Effector memory CD8-positive, alpha-beta T cell (primary cell): ENCODE data around the gene SLC30A10.
A peak's percentile ranks its signal among the peaks of the same experiment; 100 is the strongest.
"Not testable (repeated sequence)": the region's sequence is repeated elsewhere in the genome, so short reads cannot be mapped to it uniquely, and the experiment has no call there.

Experiments used
- ATAC-seq: fragments of 150-1000 bp; cut with Tn5 transposase; replicated peaks from 2 replicates; pipeline ENCODE4 v1.10.0; 2021; ENCODE audit warnings: mild to moderate bottlenecking, moderate library complexity
- DNase-seq, 3 experiments: peaks; one replicate each; pipeline ENCODE4 v3.0.0; 2021
- H3K27ac Mint-ChIP-seq, 2 donors: one replicate each; pipeline ENCODE4 v1.8.0; 2022; ENCODE audit warnings: mild to moderate bottlenecking in 2 of 2, mixed read lengths in 2 of 2, moderate library complexity in 2 of 2
- H3K27me3 Mint-ChIP-seq, 2 donors: one replicate each; pipeline ENCODE4 v1.8.0; 2022; ENCODE audit warnings: mixed read lengths in 2 of 2
- H3K36me3 Mint-ChIP-seq: one replicate; pipeline ENCODE4 v1.8.0; 2022; ENCODE audit warnings: mild to moderate bottlenecking, moderate library complexity, mixed read lengths; ENCODE audit not compliant: insufficient read depth
- H3K4me1 Mint-ChIP-seq, 2 donors: one replicate each; pipeline ENCODE4 v1.8.0; 2022; ENCODE audit warnings: low read depth in 2 of 2, mixed read lengths in 2 of 2
- H3K4me3 Mint-ChIP-seq, 2 donors: one replicate each; pipeline ENCODE4 v1.8.0; 2022; ENCODE audit warnings: mild to moderate bottlenecking in 2 of 2, mixed read lengths in 2 of 2, moderate library complexity in 2 of 2
- H3K9me3 Mint-ChIP-seq, 2 donors: one replicate each; pipeline ENCODE4 v1.8.0; 2022; ENCODE audit warnings: mixed read lengths in 2 of 2

The SLC30A10 gene

DNA sequence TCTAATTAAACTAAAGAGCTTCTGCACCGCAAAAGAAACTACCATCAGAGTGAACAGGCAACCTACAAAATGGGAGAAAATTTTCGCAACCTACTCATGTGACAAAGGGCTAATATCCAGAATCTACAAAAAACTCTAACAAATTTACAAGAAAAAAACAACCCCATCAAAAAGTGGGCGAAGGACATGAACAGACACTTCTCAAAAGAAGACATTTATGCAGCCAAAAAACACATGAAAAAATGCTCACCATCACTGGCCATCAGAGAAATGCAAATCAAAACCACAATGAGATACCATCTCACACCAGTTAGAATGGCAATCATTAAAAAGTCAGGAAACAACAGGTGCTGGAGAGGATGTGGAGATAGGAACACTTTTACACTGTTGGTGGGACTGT is 20.4 kb upstream of the SLC30A10 start:
- not testable (repeated sequence) for ATAC-seq, DNase-seq, H3K9me3 Mint-ChIP-seq, H3K36me3 Mint-ChIP-seq, H3K27ac Mint-ChIP-seq, H3K4me1 Mint-ChIP-seq, H3K4me3 Mint-ChIP-seq
- peaks cover 8 to 12% of the 10 kb centered on the region in 2 donors for H3K27me3 Mint-ChIP-seq

- no peak for ATAC-seq
- Mint-ChIP-seq H3K27me3 (peaks cover 24 to 33% of the 10 kb centered on the region in 2 donors), H3K27ac (no peak overlapping the region)
Measured at GRCh38 chr1:219945795-219946194, 17.4 kb upstream of the SLC30A10 start.

DNA sequence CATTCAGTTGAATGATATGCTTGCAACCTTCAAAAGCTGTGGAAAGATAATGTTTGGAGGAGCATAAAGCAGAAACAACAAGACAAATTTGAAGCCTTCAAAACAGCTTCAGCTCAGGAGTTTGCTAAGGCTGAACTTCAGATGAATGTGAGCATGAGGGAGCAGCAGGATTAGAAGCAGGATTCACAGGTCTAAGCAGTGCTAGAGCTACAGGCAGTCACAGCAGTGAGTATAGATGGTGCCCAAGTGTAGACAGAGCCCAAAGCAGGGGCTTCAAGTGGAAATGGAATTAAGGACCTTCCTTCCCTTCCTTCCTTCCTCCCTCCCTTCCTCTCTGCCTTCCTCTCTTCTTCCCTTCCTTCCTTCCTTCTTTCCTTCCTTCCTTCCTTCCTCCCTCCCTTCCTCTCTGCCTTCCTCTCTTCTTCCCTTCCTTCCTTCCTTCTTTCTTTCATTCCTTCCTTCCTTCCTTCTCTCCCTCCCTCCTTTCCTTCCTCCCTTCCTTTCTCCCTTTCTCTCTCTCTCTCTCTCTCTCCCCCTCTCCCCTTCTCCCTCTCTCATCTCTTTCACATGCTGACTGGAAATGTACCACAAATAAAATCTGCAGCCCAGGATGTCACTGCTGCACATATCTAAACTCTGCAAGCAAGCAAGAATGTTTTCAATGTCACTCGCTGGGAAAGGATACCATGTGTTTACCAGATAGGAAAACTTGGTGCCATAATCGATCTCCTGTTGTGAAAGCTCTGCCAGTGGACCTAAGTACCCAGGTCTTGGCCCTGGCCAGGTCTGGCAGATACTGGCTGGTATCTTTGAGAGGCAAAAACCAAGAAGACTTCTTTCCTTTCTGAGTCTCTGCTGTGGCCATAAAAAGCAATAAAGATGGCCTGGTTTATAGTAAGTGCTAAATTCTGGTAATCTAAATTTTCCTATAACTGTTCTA is 13.1 kb upstream of the SLC30A10 start:
- no peaks in the 10 kb centered on the region for H3K4me1 Mint-ChIP-seq
- no peak for DNase-seq
- H3K36me3 Mint-ChIP-seq: no peaks in the 10 kb centered on the region
- ATAC-seq: no peak
- H3K27ac Mint-ChIP-seq: no peak overlapping the region
- peaks cover 59 to 65% of the 10 kb centered on the region in 2 donors for H3K27me3 Mint-ChIP-seq
- no peaks in the 10 kb centered on the region for H3K9me3 Mint-ChIP-seq
- no peak overlapping the region for H3K4me3 Mint-ChIP-seq

More at GRCh38 chr1:219945795-219946194, 17.4 kb upstream of the SLC30A10 start:
- Mint-ChIP-seq H3K9me3 (no peaks in the 10 kb centered on the region), H3K36me3 (no peaks in the 10 kb centered on the region), H3K4me1 (no peaks in the 10 kb centered on the region), H3K4me3 (no peak overlapping the region)
- no peak for DNase-seq

- ATAC-seq (no peak), DNase-seq (no peak)
- H3K4me3 Mint-ChIP-seq: no peak overlapping the region
- no peaks in the 10 kb centered on the region for H3K4me1 Mint-ChIP-seq
- no peak overlapping the region for H3K27ac Mint-ChIP-seq
- peaks cover 61 to 65% of the 10 kb centered on the region in 2 donors for H3K27me3 Mint-ChIP-seq
- H3K36me3 Mint-ChIP-seq: no peaks in the 10 kb centered on the region
- no peaks in the 10 kb centered on the region for H3K9me3 Mint-ChIP-seq
Measured at GRCh38 chr1:219940707-219941106, 12.3 kb upstream of the SLC30A10 start.

DNA sequence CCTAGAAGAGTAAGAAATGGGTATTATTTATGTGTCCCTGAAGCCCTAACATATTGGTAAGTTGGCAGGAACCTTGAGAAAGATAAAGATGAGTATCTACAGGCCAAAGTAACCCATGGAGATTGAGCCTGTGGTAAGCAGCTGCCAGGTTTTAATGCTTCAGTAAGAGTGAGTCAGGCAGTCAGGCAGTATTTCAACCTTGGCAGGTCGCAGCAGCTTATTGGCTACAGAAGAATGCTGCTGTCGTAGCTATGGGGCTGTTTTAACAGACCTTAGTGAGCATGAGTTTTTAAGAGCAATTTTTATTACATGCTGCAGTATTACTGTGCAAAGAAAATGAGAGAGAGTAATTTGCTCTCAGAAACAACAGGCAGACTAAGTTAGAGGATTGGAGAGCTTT is 10.3 kb upstream of the SLC30A10 start:
- no peak overlapping the region for H3K4me3 Mint-ChIP-seq
- DNase-seq: no peak
- H3K9me3 Mint-ChIP-seq: no peaks in the 10 kb centered on the region
- H3K27ac Mint-ChIP-seq: no peak overlapping the region
- no peaks in the 10 kb centered on the region for H3K36me3 Mint-ChIP-seq
- H3K27me3 Mint-ChIP-seq: peaks cover 58 to 64% of the 10 kb centered on the region in 2 donors
- ATAC-seq: no peak
- no peaks in the 10 kb centered on the region for H3K4me1 Mint-ChIP-seq

DNA sequence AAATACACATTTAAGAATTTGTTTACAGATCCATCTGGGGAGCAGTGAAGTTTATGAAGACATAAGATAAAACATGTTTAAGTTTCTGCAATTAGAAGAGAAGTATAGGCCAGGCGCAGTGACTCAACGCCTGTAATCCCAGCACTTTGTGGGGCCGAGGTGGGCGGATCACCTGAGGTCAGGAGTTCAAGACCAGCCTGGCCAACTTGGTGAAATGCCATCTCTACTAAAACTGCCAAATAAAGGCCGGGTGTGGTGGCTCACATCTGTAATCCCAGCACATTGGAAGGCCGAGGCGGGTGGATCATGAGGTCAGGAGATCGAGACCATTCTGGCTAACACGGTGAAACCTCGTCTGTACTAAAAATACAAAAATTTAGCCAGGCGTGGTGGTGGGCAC is 5.4 kb upstream of the SLC30A10 start:
- not testable (repeated sequence) for DNase-seq, ATAC-seq, H3K36me3 Mint-ChIP-seq, H3K9me3 Mint-ChIP-seq, H3K4me3 Mint-ChIP-seq, H3K4me1 Mint-ChIP-seq, H3K27ac Mint-ChIP-seq
- H3K27me3 Mint-ChIP-seq: peaks cover 37 to 63% of the 10 kb centered on the region in 2 donors

DNA sequence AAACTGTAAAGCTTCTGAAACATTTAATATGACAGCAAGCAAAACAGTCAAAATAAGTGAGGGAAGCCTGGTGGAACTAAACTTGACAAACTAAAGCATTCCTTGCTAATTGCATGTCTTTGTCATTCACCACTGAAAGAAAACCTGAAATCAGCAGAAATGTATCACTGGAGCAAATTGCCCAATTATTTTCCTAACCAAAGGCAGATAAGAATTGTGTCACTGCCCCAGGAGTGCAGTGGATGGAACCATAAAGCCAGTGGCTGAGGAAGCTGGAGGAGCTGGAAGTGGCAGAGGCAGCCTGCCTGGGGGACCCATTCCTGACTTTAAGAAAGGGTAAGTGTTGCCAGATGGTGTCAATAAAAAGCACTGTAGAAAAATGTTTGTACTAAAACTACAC is 2.7 kb upstream of the SLC30A10 start:
- ATAC-seq (no peak), DNase-seq (no peak)
- H3K4me1 Mint-ChIP-seq: peaks cover 7 to 12% of the 10 kb centered on the region in 2 donors
- H3K4me3 Mint-ChIP-seq: no peak overlapping the region
- H3K27ac Mint-ChIP-seq: no peak overlapping the region
- no peaks in the 10 kb centered on the region for H3K9me3 Mint-ChIP-seq
- no peaks in the 10 kb centered on the region for H3K36me3 Mint-ChIP-seq
- peaks cover 42 to 63% of the 10 kb centered on the region in 2 donors for H3K27me3 Mint-ChIP-seq

DNA sequence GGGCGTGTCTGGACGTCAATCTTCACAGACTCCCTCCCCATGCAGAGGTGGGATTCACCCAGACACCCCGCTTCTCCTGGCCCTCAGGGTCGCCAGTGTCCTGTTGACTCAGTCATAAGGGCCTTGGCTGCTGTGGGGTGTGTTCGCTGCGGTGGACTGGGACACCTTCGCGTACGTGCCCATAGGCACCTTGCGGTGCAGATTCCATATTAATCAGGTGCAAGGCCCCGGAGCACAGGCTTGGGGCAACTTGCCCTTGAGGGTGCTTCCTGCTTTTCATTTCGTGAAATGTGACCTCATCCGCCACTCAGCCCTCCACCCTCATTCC is 398 bp upstream of the SLC30A10 start:
- Mint-ChIP-seq H3K27me3 (peaks cover 41 to 79% of the 10 kb centered on the region in 2 donors), H3K4me3 (peak overlapping the region; percentile 46 to 70), H3K27ac (no peak overlapping the region), H3K4me1 (peaks cover 7 to 12% of the 10 kb centered on the region in 2 donors), H3K9me3 (no peaks in the 10 kb centered on the region), H3K36me3 (no peaks in the 10 kb centered on the region)
- DNase-seq (no peak), ATAC-seq (no peak)

DNA sequence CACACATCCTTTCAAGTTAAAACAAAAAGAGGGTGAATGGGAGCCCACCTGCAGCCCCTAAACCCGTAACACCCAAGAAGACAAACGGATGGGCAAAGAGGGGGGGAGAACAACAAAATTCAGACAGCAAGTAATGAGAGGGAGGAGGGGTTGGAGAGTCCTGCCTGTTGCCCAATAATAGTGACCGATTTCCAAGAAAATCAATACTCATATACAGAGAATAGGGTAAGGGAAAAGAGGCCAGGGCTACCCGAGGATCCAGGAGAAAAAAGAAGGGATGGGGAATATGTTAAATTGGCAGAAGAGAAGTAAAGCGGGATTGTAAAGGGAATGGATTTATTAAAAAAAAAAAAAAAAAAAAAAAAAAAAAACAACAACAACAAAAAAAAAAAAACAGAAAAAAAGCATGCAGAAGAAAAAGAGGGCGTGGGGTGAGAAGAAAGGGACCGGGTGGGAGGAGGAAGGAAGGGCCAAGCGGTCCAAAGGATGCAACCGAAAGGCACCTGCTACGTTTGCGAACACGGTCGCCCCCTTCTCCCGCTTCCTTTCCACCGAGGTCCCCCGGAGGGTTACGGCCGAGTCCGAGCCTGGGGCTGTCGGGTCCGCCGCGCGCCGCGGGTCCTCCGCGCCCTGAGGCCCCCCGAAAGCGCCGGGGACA is 930 bp downstream of the SLC30A10 start:
- no peaks in the 10 kb centered on the region for H3K36me3 Mint-ChIP-seq
- DNase-seq (no peak), ATAC-seq (no peak)
- peaks cover 7 to 12% of the 10 kb centered on the region in 2 donors for H3K4me1 Mint-ChIP-seq
- peak overlapping the region; percentile 51 to 76 for H3K4me3 Mint-ChIP-seq
- no peak overlapping the region for H3K27ac Mint-ChIP-seq
- H3K9me3 Mint-ChIP-seq: no peaks in the 10 kb centered on the region
- H3K27me3 Mint-ChIP-seq: peaks cover 40 to 80% of the 10 kb centered on the region in 2 donors

DNA sequence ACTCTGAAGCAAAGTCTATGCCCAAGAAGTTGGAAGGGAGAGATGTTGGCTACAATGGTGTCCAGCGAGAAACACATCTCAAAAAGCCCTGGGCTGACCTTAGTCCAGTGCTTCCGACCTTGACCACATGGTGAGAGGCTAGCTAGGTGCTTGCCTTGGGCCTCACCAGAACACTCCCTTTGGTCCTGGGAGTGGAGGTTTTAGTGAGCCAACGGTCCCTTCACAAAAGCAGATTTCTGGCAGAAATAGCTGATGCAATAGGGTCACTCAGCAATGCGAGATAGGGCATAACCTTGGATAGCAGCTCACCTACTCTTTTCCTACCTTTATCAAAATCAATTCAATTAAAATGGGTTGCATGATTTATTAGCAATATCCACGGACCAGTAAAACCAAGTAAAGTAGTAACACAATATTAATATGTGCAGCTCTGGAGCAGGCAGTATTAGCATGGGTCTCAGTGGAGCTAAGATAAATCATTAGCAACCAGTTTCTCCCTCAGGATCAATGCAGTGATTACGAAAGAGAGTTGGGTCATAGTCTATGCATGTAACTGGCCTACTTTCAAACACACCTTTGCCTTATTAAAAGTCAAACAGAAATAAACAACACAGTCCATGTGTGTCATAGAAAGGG is 1.9 kb downstream of the SLC30A10 start:
- no peak for ATAC-seq
- Mint-ChIP-seq H3K9me3 (no peaks in the 10 kb centered on the region), H3K36me3 (no peaks in the 10 kb centered on the region), H3K4me1 (peaks cover 7 to 12% of the 10 kb centered on the region in 2 donors), H3K27ac (no peak overlapping the region), H3K4me3 (no peak overlapping the region), H3K27me3 (peaks cover 40 to 90% of the 10 kb centered on the region in 2 donors)
- DNase-seq: no peak

DNA sequence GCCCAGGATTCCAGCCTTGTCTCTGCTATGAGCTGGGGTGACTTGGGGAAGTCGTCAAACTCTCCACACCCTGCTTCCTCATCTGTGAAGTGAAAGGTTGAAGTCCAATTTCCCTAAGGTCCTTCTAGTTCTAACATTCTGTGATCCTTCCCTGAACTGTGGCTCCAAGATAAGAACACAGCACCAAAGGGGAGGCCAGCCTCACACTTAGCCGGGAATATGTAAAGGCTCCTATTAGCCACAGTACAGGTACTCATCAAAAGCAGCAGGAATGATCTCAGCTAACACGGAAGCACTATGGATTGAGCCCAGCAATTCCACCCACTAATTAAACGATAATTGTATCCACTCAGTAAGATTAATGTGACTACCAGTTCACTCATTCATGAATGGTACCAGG is 4.0 kb downstream of the SLC30A10 start:
- Mint-ChIP-seq H3K27me3 (peaks cover 29 to 72% of the 10 kb centered on the region in 2 donors), H3K4me3 (no peak overlapping the region), H3K27ac (no peak overlapping the region), H3K9me3 (no peaks in the 10 kb centered on the region), H3K4me1 (peaks cover 7 to 12% of the 10 kb centered on the region in 2 donors), H3K36me3 (no peaks in the 10 kb centered on the region)
- ATAC-seq (no peak), DNase-seq (no peak)

DNA sequence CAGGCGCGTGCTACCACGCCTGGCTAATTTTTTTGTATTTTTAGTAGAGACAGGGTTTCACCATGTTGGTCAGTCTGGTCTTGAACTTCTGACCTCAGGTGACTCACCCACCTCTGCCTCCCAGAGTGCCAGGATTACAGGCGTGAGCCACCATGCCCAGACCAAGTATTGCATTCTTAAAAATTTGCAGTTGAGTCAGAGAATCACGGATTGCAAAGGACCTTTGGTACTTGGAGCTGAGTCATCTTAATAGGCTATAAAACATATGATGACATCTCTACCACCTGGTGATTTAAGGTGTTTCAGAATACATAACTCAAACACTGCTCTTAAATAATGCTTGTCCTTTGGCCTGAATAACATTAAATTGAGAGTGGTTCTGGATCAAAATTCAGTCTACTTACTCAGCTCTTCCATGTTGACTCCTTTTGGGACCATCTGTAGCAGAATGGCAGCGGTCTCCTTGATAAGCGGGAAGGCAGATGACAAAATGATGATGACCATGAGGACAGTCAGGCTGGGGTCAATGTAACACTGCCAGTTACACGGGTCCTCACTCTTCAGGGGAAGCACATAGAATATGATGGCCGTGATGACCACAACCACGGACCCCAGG is 10.4 kb downstream of the SLC30A10 start:
- no peaks in the 10 kb centered on the region for H3K4me1 Mint-ChIP-seq
- H3K4me3 Mint-ChIP-seq: no peak overlapping the region
- DNase-seq (no peak), ATAC-seq (no peak)
- peaks cover 12 to 24% of the 10 kb centered on the region in 2 donors for H3K27me3 Mint-ChIP-seq
- no peak overlapping the region for H3K27ac Mint-ChIP-seq
- no peaks in the 10 kb centered on the region for H3K36me3 Mint-ChIP-seq
- H3K9me3 Mint-ChIP-seq: no peaks in the 10 kb centered on the region

GRCh38 chr1:219917281-219917680 is 11.1 kb downstream of the SLC30A10 start:
- DNase-seq: no peak
- H3K4me1 Mint-ChIP-seq: no peaks in the 10 kb centered on the region
- H3K9me3 Mint-ChIP-seq: no peaks in the 10 kb centered on the region
- no peaks in the 10 kb centered on the region for H3K36me3 Mint-ChIP-seq
- no peak overlapping the region for H3K27ac Mint-ChIP-seq
- H3K27me3 Mint-ChIP-seq: peaks cover 8 to 17% of the 10 kb centered on the region in 2 donors
- no peak for ATAC-seq
- no peak overlapping the region for H3K4me3 Mint-ChIP-seq
